ENCODE results near the gene C5orf58. TPM values are rescaled to one million over a fixed set of nuclear protein-coding genes. Genes with fewer than 3 reads are reported as not detected.

Gene C5orf58
- under 1 TPM in 1 of 4 donors, not detected in 3; 0.79 TPM for total RNA-seq

- H3K4me1 ChIP-seq = peaks cover 0 to 2% (median 0%) of the 10 kb centered on the region in 4 donors
- in situ Hi-C loops (cut with MboI; ENCODE audit: low pct_ligation_motif_present in 1 of 4, low pct_unique_long_range_greater_than_20kb in 1 of 4, low sequenced_read_pairs in 3 of 4) (loop anchor here in 1 of 4 donors (25.0 kb wide), 1 partner anchor 380 kb away; no protein-coding TSS in a partner anchor), intact Hi-C loops (cut with DNase I; ENCODE audit: low total_unique reads) (no loop called here)
- H3K27ac ChIP-seq = no peak within 1 kb of the TSS
- no peak for DNase-seq
- WGBS, 2 donors (ENCODE audit: low coverage in 1 of 2) = 96% methylated on average over 25 of the region's 27 CpGs; no CpG with 5 or more reads in 1 of the 2 donors
- no peaks in the 10 kb centered on the region for H3K36me3 ChIP-seq
- H3K27me3 ChIP-seq = no peaks in the 10 kb centered on the region
- TF ChIP-seq CTCF (IDR thresholded peaks at IDR 0.05) = no peak
- no peak for TF ChIP-seq POLR2AphosphoS5 (IDR thresholded peaks at IDR 0.05)
- no peak for TF ChIP-seq POLR2A (IDR thresholded peaks at IDR 0.05)
- no peak for TF ChIP-seq EP300 (IDR thresholded peaks at IDR 0.05; ENCODE audit: low read depth)
- H3K9me3 ChIP-seq = no peaks in the 10 kb centered on the region
- no peak within 1 kb of the TSS for H3K4me3 ChIP-seq
Measured at GRCh38 chr5:170232786-170233185, at the start of gene C5orf58. Gene C5orf58 (plus strand): TSS chr5:170232985. CDS start chr5:170234977, 1,992 bp downstream.

- Histone ChIP-seq H3K27ac (no peak overlapping the region), H3K27me3 (no peaks in the 10 kb centered on the region), H3K36me3 (no peaks in the 10 kb centered on the region), H3K4me3 (no peak overlapping the region), H3K9me3 (no peaks in the 10 kb centered on the region), H3K4me1 (no peaks in the 10 kb centered on the region)
- in situ Hi-C loops (cut with MboI; ENCODE audit: low pct_ligation_motif_present in 1 of 4, low pct_unique_long_range_greater_than_20kb in 1 of 4, low sequenced_read_pairs in 3 of 4) (loop anchor here in 2 of 4 donors (10.0 kb wide), 2 partner anchors 79 to 89 kb away; partner anchors contain the start of gene FOXI1 (in 1 of the 2)), intact Hi-C loops (cut with DNase I; ENCODE audit: low total_unique reads) (no loop called here)
- peak; percentile 44 for DNase-seq
- WGBS, 2 donors (ENCODE audit: low coverage in 1 of 2) = 52% methylated on average over 12 of the region's 12 CpGs; no CpG with 5 or more reads in 1 of the 2 donors
- TF ChIP-seq EP300 (IDR thresholded peaks at IDR 0.05; ENCODE audit: low read depth) = no peak
- no peak for TF ChIP-seq POLR2A (IDR thresholded peaks at IDR 0.05)
- peak; percentile 27 to 60 (median 55) for TF ChIP-seq CTCF (IDR thresholded peaks at IDR 0.05)
Measured at GRCh38 chr5:170183816-170184687, 48.7 kb upstream of the C5orf58 start.

GRCh38 chr5:170184737-170185136 is 48.0 kb upstream of the C5orf58 start:
- WGBS, 2 donors (ENCODE audit: low coverage in 1 of 2) = 88% methylated on average over 4 of the region's 4 CpGs; no CpG with 5 or more reads in 1 of the 2 donors
- Histone ChIP-seq H3K4me1 (no peaks in the 10 kb centered on the region), H3K27me3 (no peaks in the 10 kb centered on the region), H3K9me3 (no peaks in the 10 kb centered on the region), H3K36me3 (no peaks in the 10 kb centered on the region), H3K4me3 (no peak overlapping the region), H3K27ac (no peak overlapping the region)
- DNase-seq = no peak
- intact Hi-C loops (cut with DNase I; ENCODE audit: low total_unique reads) = no loop called here
- no peak for TF ChIP-seq CTCF (IDR thresholded peaks at IDR 0.05)
- no peak for TF ChIP-seq EP300 (IDR thresholded peaks at IDR 0.05; ENCODE audit: low read depth)
- no peak for TF ChIP-seq POLR2AphosphoS5 (IDR thresholded peaks at IDR 0.05)
- no peak for TF ChIP-seq POLR2A (IDR thresholded peaks at IDR 0.05)
- in situ Hi-C loops (cut with MboI; ENCODE audit: low pct_ligation_motif_present in 1 of 4, low pct_unique_long_range_greater_than_20kb in 1 of 4, low sequenced_read_pairs in 3 of 4) = loop anchor here in 2 of 4 donors (10.0 kb wide), 2 partner anchors 80 to 90 kb away; partner anchors contain the start of gene FOXI1 (in 1 of the 2)

GRCh38 chr5:170186156-170186555 is 46.6 kb upstream of the C5orf58 start:
- H3K9me3 ChIP-seq = no peaks in the 10 kb centered on the region
- H3K4me3 ChIP-seq = no peak overlapping the region
- TF ChIP-seq CTCF (IDR thresholded peaks at IDR 0.05) (no peak), POLR2AphosphoS5 (IDR thresholded peaks at IDR 0.05) (no peak), POLR2A (IDR thresholded peaks at IDR 0.05) (no peak)
- H3K4me1 ChIP-seq = no peaks in the 10 kb centered on the region
- in situ Hi-C loops (cut with MboI; ENCODE audit: low pct_ligation_motif_present in 1 of 4, low pct_unique_long_range_greater_than_20kb in 1 of 4, low sequenced_read_pairs in 3 of 4) (loop anchor here in 2 of 4 donors (10.0 kb wide), 2 partner anchors 81 to 91 kb away; partner anchors contain the start of gene FOXI1 (in 1 of the 2)), intact Hi-C loops (cut with DNase I; ENCODE audit: low total_unique reads) (no loop called here)
- no peaks in the 10 kb centered on the region for H3K36me3 ChIP-seq
- H3K27me3 ChIP-seq = no peaks in the 10 kb centered on the region
- DNase-seq = no peak
- no peak overlapping the region for H3K27ac ChIP-seq
- WGBS, 2 donors (ENCODE audit: low coverage in 1 of 2) = 42 to 71% methylated on average over 3 of the region's 3 CpGs

Measured in transverse colon (tissue), 4 donors.